Measurements from ENCODE around the gene UGCG. TPM values are rescaled to one million over a fixed set of nuclear protein-coding genes. Genes with fewer than 3 reads are reported as not detected.

UGCG gene
- total RNA-seq, 1 experiment from 2014 or later = 46.0 TPM

DNA sequence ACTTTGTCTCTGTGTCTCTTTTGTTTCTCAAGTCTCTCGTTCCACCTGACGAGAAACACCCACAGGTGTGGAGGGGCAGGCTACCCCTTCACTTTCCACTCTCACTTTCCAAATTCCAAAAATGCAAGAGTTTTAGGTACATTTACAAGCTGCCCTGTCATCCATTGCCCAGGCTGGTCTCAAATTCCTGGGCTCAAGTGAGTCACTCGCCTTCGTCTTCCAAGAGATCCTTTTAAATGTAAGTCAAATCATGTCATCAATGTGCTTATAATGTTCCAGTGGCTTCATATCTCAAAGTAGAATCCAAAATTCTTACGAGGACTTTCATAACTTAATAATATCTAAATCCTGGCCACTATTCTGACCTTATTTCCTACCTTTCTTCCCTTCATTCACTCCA lies 20.4 kb upstream of the UGCG start:
- Histone ChIP-seq H3K27me3 (ENCODE audit: control insufficient read depth, insufficient read depth, low read length) (no peaks in the 10 kb centered on the region), H3K27ac (ENCODE audit: low read length) (no peak overlapping the region), H3K9me3 (ENCODE audit: control insufficient read depth, insufficient read depth, low read depth, low read length) (no peaks in the 10 kb centered on the region), H3K36me3 (ENCODE audit: control insufficient read depth, insufficient read depth, low read length) (no peaks in the 10 kb centered on the region), H3K4me3 (ENCODE audit: low read depth in 2 of 2, low read length in 2 of 2) (no peak overlapping the region), H3K4me1 (ENCODE audit: control insufficient read depth, insufficient read depth, low read length) (no peaks in the 10 kb centered on the region)
- TF ChIP-seq SIN3A (IDR thresholded peaks at IDR 0.05; ENCODE audit: borderline replicate concordance, insufficient read depth, low read depth, low read length) (no peak), TCF7L2 (IDR thresholded peaks at IDR 0.05; ENCODE audit: low read depth, low read length) (no peak)
- TF ChIP-seq, protein P1, sequence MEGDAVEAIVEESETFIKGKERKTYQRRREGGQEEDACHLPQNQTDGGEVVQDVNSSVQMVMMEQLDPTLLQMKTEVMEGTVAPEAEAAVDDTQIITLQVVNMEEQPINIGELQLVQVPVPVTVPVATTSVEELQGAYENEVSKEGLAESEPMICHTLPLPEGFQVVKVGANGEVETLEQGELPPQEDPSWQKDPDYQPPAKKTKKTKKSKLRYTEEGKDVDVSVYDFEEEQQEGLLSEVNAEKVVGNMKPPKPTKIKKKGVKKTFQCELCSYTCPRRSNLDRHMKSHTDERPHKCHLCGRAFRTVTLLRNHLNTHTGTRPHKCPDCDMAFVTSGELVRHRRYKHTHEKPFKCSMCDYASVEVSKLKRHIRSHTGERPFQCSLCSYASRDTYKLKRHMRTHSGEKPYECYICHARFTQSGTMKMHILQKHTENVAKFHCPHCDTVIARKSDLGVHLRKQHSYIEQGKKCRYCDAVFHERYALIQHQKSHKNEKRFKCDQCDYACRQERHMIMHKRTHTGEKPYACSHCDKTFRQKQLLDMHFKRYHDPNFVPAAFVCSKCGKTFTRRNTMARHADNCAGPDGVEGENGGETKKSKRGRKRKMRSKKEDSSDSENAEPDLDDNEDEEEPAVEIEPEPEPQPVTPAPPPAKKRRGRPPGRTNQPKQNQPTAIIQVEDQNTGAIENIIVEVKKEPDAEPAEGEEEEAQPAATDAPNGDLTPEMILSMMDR (IDR thresholded peaks at IDR 0.05) = no peak
- ChIA-PET POLR2A (no interaction called here), CTCF (no interaction called here)
- in situ Hi-C loops (cut with HindIII; ENCODE audit: low pct_unique_long_range_greater_than_20kb, low sequenced_read_pairs) = no loop called here
- DNase-seq (ENCODE audit: low read depth, low spot score) (no peak), ATAC-seq (no peak)
- intact Hi-C loops (cut with micrococcal nuclease; ENCODE audit: unreplicated experiment) = no loop called here
- BruUV-seq (replicated peaks) = no TSS peak

DNA sequence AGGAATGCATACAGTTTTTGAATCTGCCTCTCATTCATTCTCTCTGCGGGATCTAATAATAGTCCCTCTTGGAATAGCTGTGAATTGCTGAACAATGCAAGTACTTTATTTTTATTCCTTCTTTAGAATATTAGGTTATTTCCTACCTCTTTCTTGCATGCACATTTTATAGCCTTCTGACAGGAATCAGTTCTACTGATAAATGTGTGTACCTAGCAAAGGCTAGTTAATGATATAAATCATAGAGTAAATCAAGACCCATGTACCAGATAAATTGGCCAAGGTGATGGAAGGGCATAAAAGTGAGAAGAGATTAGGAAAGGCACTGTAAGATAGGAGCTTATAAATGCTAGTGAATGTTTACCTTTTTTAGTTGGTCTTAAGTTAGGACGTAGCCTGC lies 19.2 kb upstream of the UGCG start:
- no peak for DNase-seq (ENCODE audit: low read depth, low spot score)
- CTCF ChIA-PET = no interaction called here
- no peak for ATAC-seq
- intact Hi-C loops (cut with micrococcal nuclease; ENCODE audit: unreplicated experiment) (no loop called here), in situ Hi-C loops (cut with HindIII; ENCODE audit: low pct_unique_long_range_greater_than_20kb, low sequenced_read_pairs) (no loop called here)
- H3K27me3 ChIP-seq (ENCODE audit: control insufficient read depth, insufficient read depth, low read length) = no peaks in the 10 kb centered on the region
- H3K4me1 ChIP-seq (ENCODE audit: control insufficient read depth, insufficient read depth, low read length) = no peaks in the 10 kb centered on the region
- no peaks in the 10 kb centered on the region for H3K36me3 ChIP-seq (ENCODE audit: control insufficient read depth, insufficient read depth, low read length)
- H3K27ac ChIP-seq (ENCODE audit: low read length) = no peak overlapping the region
- BruUV-seq (replicated peaks) = no TSS peak
- POLR2A ChIA-PET = interaction anchor here (0.7 kb wide), 1 partner anchor 21 kb away, joined by 5 read pairs; no protein-coding TSS in a partner anchor
- no peaks in the 10 kb centered on the region for H3K9me3 ChIP-seq (ENCODE audit: control insufficient read depth, insufficient read depth, low read depth, low read length)
- H3K4me3 ChIP-seq (ENCODE audit: low read depth in 2 of 2, low read length in 2 of 2) = no peak overlapping the region
- TF ChIP-seq POLR2AphosphoS5 (IDR thresholded peaks at IDR 0.05; ENCODE audit: low read depth, low read length) (no peak), SIN3A (IDR thresholded peaks at IDR 0.05; ENCODE audit: borderline replicate concordance, insufficient read depth, low read depth, low read length) (no peak), TCF7L2 (IDR thresholded peaks at IDR 0.05; ENCODE audit: low read depth, low read length) (no peak)
- TF ChIP-seq, protein P1 (IDR thresholded peaks at IDR 0.05) = no peak
- TF ChIP-seq, protein P2, sequence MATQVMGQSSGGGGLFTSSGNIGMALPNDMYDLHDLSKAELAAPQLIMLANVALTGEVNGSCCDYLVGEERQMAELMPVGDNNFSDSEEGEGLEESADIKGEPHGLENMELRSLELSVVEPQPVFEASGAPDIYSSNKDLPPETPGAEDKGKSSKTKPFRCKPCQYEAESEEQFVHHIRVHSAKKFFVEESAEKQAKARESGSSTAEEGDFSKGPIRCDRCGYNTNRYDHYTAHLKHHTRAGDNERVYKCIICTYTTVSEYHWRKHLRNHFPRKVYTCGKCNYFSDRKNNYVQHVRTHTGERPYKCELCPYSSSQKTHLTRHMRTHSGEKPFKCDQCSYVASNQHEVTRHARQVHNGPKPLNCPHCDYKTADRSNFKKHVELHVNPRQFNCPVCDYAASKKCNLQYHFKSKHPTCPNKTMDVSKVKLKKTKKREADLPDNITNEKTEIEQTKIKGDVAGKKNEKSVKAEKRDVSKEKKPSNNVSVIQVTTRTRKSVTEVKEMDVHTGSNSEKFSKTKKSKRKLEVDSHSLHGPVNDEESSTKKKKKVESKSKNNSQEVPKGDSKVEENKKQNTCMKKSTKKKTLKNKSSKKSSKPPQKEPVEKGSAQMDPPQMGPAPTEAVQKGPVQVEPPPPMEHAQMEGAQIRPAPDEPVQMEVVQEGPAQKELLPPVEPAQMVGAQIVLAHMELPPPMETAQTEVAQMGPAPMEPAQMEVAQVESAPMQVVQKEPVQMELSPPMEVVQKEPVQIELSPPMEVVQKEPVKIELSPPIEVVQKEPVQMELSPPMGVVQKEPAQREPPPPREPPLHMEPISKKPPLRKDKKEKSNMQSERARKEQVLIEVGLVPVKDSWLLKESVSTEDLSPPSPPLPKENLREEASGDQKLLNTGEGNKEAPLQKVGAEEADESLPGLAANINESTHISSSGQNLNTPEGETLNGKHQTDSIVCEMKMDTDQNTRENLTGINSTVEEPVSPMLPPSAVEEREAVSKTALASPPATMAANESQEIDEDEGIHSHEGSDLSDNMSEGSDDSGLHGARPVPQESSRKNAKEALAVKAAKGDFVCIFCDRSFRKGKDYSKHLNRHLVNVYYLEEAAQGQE (IDR thresholded peaks at IDR 0.05; ENCODE audit: insufficient read depth in 1 of 2, low read depth in 2 of 2, low read length in 1 of 2) = no peak
